Upper lobe of left lung (tissue), 6 donors: Measurements from ENCODE around the gene SRSF1. TPM values are rescaled to one million over a fixed set of nuclear protein-coding genes. Genes with fewer than 3 reads are reported as not detected.
"Not testable (repeated sequence)": the region's sequence is repeated elsewhere in the genome, so short reads cannot be mapped to it uniquely, and the experiment has no call there.

Experiments
- ATAC-seq, 2 donors: fragments of 200-7000 bp; cut with Tn5 transposase; one replicate each; pipeline ENCODE4 v1.9.1; 2022; ENCODE audit warnings: mild to moderate bottlenecking in 2 of 2, moderate library complexity in 2 of 2; ENCODE audit not compliant: low FRiP score in 2 of 2
- DNase-seq, 2 donors: peaks; one replicate each; pipeline ENCODE4 v3.0.0-alpha.2; 2019 to 2020
- H3K27ac ChIP-seq, 4 donors: fragments of 200-600 bp; sonication (generic); one replicate each; pipeline ENCODE4 v1.5.1; 2016 to 2019
- H3K27me3 ChIP-seq, 4 donors: fragments of 200-600 bp; sonication (generic); one replicate each; pipeline ENCODE4 v1.5.1; 2017 to 2019
- H3K36me3 ChIP-seq, 4 donors: fragments of 200-600 bp; sonication (generic); one replicate each; pipeline ENCODE4 v1.5.1; 2016 to 2019
- H3K4me1 ChIP-seq, 4 donors: fragments of 200-600 bp; sonication (generic); one replicate each; pipeline ENCODE4 v1.5.1; 2018 to 2019
- H3K4me3 ChIP-seq, 4 donors: fragments of 200-600 bp; sonication (generic); one replicate each; pipeline ENCODE4 v1.5.1; 2017 to 2019; ENCODE audit warnings: mild to moderate bottlenecking in 2 of 4, moderate library complexity in 1 of 4
- H3K9me3 ChIP-seq, 4 donors: fragments of 200-600 bp; sonication (generic); one replicate each; pipeline ENCODE4 v1.5.1; 2018 to 2019
- EP300 ChIP-seq, 4 donors: sonication (generic); formaldehyde crosslinking; IDR thresholded peaks; one replicate each; pipeline ENCODE4 v1.5.1; 2017; ENCODE audit warnings: antibody characterized with exemption in 4 of 4, control low read depth in 2 of 4
- POLR2A ChIP-seq, 4 donors: fragments of 450-650 bp; IDR thresholded peaks; one replicate each; pipeline ENCODE4 v1.5.1; 2016 to 2017; ENCODE audit warnings: antibody characterized with exemption in 4 of 4, mild to moderate bottlenecking in 2 of 4
- POLR2AphosphoS5 ChIP-seq, 2 donors: sonication (generic); formaldehyde crosslinking; IDR thresholded peaks; one replicate each; pipeline ENCODE4 v1.5.1; 2017; ENCODE audit warnings: antibody characterized with exemption in 2 of 2
- WGBS, 2 donors: methylation state at CpG; one replicate each; pipeline ENCODE4 v1.1.5; 2017 to 2018; 5-methylcytosine and 5-hydroxymethylcytosine counted together
- total RNA-seq, 6 donors: library from RNA; depleted of rRNA in 4 of 6; stranded (reverse); fragments of >200 nt in 4 of 6; gene quantifications; one replicate each; pipeline versions ENCODE4 v1.1.0 to v1.2.1, GENCODE V29; 2016 to 2021
- TF ChIP-seq, protein P1 (sequence below), 6 experiments: fragments of 450-650 bp in 4 of 6; fragments of 200-600 bp in 2 of 6; sonication (generic) in 2 of 6; IDR thresholded peaks; one replicate each; pipeline ENCODE4 v1.5.1; 2016 to 2019; ENCODE audit warnings: antibody characterized with exemption in 6 of 6
- donor health status: DM: no; HTN: no; CAD: no; lungs with moderate emphysema.
- donor health status: DM: no; HTN: yes; CAD: no; lungs with severe emphysema.

Gene SRSF1
- total RNA-seq, 6 donors from 2014 or later = 109 to 393 (median 160) TPM

DNA sequence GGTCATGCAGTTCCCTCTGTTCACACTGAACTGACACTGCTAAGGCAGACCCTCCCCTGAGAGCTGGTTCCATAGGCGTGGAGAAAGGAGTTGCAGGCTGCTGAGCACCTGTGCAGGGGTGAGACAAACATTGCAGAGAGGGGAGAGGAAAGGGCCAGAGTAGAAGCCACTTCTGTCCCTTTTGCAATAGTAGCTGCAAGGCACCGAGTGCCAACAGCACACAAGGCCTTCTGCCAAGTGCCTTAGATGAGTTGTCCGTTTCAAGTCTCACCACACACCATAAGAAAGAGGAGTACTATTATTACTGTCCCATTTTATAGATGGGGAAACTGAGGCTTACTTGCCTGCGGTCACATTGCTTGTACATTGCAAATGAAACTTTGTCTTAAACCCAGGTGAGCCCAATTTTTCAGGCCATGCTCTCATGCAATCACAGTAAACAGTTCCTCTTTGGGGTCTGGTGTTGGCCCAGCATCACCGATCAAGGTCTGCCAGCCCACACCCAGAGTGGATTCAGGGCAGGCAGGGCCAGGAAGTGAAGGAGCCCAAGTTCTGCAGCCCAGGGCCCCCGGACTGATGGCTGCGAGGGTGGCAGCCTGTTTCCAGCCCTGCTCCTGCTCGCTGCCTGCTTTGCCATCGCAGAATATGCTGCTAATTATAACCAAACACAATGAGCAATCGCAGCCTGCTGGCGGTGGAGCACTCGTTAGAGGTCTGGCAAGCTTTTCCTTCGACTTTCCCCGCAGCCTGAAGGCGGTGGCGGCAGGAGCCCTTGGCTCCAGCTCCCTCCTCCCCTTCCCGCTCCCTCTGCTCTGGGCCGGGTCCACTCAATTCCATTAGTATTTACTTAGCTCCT, 39.4 kb upstream of the SRSF1 start:
- ATAC-seq (no peak), DNase-seq (peak in 1 of 2 donors; percentile 58)
- H3K4me1 ChIP-seq = no peaks in the 10 kb centered on the region
- H3K27me3 ChIP-seq = no peaks in the 10 kb centered on the region
- H3K36me3 ChIP-seq = no peaks in the 10 kb centered on the region
- H3K9me3 ChIP-seq = no peaks in the 10 kb centered on the region
- no peak overlapping the region for H3K4me3 ChIP-seq
- 68 to 80% methylated on average over 16 to 18 of the region's 18 CpGs for WGBS, 2 donors
- H3K27ac ChIP-seq = no peak overlapping the region
- TF ChIP-seq POLR2AphosphoS5 (IDR thresholded peaks at IDR 0.05) (no peak), EP300 (IDR thresholded peaks at IDR 0.05) (no peak)

DNA sequence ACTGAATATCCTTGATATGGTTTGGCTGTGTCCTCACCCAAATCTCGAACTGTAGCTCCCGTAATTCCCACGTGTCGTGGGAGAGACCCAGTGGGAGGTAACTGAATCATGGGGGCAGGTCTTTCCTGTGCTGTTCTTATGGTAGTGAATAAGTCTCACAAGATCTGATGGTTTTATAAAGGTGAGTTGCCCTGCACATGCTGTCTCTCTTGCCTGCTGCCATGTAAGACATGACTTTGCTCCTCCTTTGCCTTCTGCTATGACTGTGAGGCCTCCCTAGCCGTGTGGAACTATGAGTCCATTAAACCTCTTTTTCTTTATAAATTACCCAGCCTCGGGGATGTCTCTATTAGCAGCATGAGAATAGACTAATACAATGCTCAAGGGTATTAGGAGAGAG, 37.2 kb upstream of the SRSF1 start:
- H3K27me3 ChIP-seq, H3K9me3 ChIP-seq, DNase-seq, H3K27ac ChIP-seq, H3K4me3 ChIP-seq, H3K4me1 ChIP-seq, ATAC-seq, H3K36me3 ChIP-seq: not testable (repeated sequence)
- 90 to 93% methylated on average over 6 of the region's 6 CpGs for WGBS, 2 donors

- TF ChIP-seq EP300 (IDR thresholded peaks at IDR 0.05) (no peak), POLR2A (IDR thresholded peaks at IDR 0.05) (no peak), POLR2AphosphoS5 (IDR thresholded peaks at IDR 0.05) (no peak)
- TF ChIP-seq, protein P1, sequence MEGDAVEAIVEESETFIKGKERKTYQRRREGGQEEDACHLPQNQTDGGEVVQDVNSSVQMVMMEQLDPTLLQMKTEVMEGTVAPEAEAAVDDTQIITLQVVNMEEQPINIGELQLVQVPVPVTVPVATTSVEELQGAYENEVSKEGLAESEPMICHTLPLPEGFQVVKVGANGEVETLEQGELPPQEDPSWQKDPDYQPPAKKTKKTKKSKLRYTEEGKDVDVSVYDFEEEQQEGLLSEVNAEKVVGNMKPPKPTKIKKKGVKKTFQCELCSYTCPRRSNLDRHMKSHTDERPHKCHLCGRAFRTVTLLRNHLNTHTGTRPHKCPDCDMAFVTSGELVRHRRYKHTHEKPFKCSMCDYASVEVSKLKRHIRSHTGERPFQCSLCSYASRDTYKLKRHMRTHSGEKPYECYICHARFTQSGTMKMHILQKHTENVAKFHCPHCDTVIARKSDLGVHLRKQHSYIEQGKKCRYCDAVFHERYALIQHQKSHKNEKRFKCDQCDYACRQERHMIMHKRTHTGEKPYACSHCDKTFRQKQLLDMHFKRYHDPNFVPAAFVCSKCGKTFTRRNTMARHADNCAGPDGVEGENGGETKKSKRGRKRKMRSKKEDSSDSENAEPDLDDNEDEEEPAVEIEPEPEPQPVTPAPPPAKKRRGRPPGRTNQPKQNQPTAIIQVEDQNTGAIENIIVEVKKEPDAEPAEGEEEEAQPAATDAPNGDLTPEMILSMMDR (IDR thresholded peaks at IDR 0.05) = no peak
- H3K27ac ChIP-seq = no peak overlapping the region
- H3K27me3 ChIP-seq = no peaks in the 10 kb centered on the region
- WGBS, 2 donors = 79 to 87% methylated on average over 5 of the region's 5 CpGs
- no peaks in the 10 kb centered on the region for H3K36me3 ChIP-seq
- DNase-seq = no peak
- no peak for ATAC-seq
- H3K4me1 ChIP-seq = no peaks in the 10 kb centered on the region
- no peaks in the 10 kb centered on the region for H3K9me3 ChIP-seq
- H3K4me3 ChIP-seq = no peak overlapping the region
These were observed 36.5 kb upstream of the SRSF1 start for GRCh38 chr17:58043221-58044181.

- Histone ChIP-seq H3K4me3 (no peak overlapping the region), H3K36me3 (no peaks in the 10 kb centered on the region), H3K9me3 (no peaks in the 10 kb centered on the region), H3K27me3 (no peaks in the 10 kb centered on the region), H3K27ac (no peak overlapping the region), H3K4me1 (no peaks in the 10 kb centered on the region)
- TF ChIP-seq EP300 (IDR thresholded peaks at IDR 0.05) (no peak), POLR2AphosphoS5 (IDR thresholded peaks at IDR 0.05) (no peak)
- TF ChIP-seq, protein P1 (IDR thresholded peaks at IDR 0.05) = no peak
- ATAC-seq (no peak), DNase-seq (no peak)
- 64 to 65% methylated on average over 5 of the region's 5 CpGs for WGBS, 2 donors
These were observed 34.1 kb upstream of the SRSF1 start for GRCh38 chr17:58041161-58041560.

- H3K9me3 ChIP-seq = no peaks in the 10 kb centered on the region
- no peaks in the 10 kb centered on the region for H3K27me3 ChIP-seq
- no peak overlapping the region for H3K27ac ChIP-seq
- TF ChIP-seq, protein P1 (IDR thresholded peaks at IDR 0.05) = no peak
- TF ChIP-seq EP300 (IDR thresholded peaks at IDR 0.05) (no peak), POLR2AphosphoS5 (IDR thresholded peaks at IDR 0.05) (no peak), POLR2A (IDR thresholded peaks at IDR 0.05) (no peak)
- ATAC-seq = no peak
- no peak overlapping the region for H3K4me3 ChIP-seq
- H3K4me1 ChIP-seq = no peaks in the 10 kb centered on the region
- WGBS, 2 donors = 71 to 82% methylated on average over 6 to 8 of the region's 8 CpGs
- DNase-seq = no peak
- H3K36me3 ChIP-seq = no peaks in the 10 kb centered on the region
These were observed 33.3 kb upstream of the SRSF1 start for GRCh38 chr17:58040386-58040785.
